DOHH2 (cell line): ENCODE measurements around the gene PPFIBP2.

Experiments
- CTCF ChIP-seq: fragments of 200-600 bp; sonication (generic); IDR thresholded peaks from one replicate; pipeline ENCODE4 v1.5.1; 2014; ENCODE audit warnings: antibody characterized with exemption, mild to moderate bottlenecking, low read depth, low read length; ENCODE audit not compliant: poor library complexity, severe bottlenecking
- EZH2phosphoT487 ChIP-seq: fragments of 200-600 bp; sonication (generic); IDR thresholded peaks from 2 replicates; pipeline ENCODE4 v1.6.1; 2017; ENCODE audit warnings: borderline replicate concordance, mild to moderate bottlenecking, antibody characterized with exemption, low read length, moderate library complexity, mixed read lengths

GRCh38 chr11:7635137-7635536 is 121.3 kb downstream of the PPFIBP2 start:
- TF ChIP-seq CTCF (no peak), EZH2phosphoT487 (no peak)
